WI38 (cell line): ENCODE results near the gene NHSL2.

Experiments used
- H3K4me3 ChIP-seq: 2 replicates; pipeline ENCODE4 v1.5.1; 2011; ENCODE audit warnings: low read depth, mild to moderate bottlenecking, control low read depth, low read length
- TF ChIP-seq, protein P1 (sequence below): IDR thresholded peaks from 2 replicates; pipeline ENCODE4 v1.5.1; 2012; ENCODE audit warnings: low read depth, mild to moderate bottlenecking, control low read depth, low read length

Gene NHSL2

DNA sequence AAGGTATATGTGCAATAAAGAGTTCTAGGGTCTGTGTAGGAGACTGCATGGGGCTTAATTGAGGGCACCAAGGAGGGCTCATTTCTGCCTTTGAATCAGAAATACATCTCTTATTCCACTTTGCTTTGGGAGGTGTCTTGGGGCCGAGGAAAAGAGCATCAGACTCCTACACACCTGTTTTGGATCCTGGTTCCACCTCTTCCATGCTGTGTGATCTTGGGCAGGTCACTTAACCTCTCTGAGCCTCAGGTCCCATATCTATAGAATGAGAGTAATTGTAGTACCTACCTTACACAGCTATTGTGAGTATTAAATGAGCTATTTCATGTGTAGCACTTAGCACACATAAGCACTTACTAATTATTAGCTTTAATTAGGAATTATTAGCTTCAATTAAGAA is 120.5 kb downstream of the NHSL2 start:
- TF ChIP-seq, protein P1, sequence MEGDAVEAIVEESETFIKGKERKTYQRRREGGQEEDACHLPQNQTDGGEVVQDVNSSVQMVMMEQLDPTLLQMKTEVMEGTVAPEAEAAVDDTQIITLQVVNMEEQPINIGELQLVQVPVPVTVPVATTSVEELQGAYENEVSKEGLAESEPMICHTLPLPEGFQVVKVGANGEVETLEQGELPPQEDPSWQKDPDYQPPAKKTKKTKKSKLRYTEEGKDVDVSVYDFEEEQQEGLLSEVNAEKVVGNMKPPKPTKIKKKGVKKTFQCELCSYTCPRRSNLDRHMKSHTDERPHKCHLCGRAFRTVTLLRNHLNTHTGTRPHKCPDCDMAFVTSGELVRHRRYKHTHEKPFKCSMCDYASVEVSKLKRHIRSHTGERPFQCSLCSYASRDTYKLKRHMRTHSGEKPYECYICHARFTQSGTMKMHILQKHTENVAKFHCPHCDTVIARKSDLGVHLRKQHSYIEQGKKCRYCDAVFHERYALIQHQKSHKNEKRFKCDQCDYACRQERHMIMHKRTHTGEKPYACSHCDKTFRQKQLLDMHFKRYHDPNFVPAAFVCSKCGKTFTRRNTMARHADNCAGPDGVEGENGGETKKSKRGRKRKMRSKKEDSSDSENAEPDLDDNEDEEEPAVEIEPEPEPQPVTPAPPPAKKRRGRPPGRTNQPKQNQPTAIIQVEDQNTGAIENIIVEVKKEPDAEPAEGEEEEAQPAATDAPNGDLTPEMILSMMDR, result no peak

DNA sequence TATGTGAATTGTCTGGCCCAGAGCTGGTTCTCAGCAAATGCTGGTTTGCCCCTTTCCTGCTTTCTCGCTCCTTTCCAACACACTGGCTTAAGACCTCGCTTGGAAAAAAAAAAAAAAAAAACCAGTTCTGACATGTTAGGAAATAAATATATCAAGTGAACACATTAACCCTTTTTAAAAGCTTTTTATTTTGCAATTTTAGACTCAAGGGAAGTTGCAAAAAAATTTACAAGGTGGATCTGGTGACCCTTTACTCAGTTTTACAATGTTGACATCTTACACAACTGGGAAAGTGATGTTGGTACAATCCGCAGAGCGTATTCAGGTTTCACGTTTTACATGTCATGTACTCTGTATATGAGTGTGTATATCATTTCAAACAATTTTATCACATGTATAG is 121.0 kb downstream of the NHSL2 start:
- H3K4me3 ChIP-seq, result no peak overlapping the region
- TF ChIP-seq, protein P1, result no peak

More for the DNA sequence above, 120.5 kb downstream of the NHSL2 start:
- H3K4me3 ChIP-seq, result no peak overlapping the region

DNA sequence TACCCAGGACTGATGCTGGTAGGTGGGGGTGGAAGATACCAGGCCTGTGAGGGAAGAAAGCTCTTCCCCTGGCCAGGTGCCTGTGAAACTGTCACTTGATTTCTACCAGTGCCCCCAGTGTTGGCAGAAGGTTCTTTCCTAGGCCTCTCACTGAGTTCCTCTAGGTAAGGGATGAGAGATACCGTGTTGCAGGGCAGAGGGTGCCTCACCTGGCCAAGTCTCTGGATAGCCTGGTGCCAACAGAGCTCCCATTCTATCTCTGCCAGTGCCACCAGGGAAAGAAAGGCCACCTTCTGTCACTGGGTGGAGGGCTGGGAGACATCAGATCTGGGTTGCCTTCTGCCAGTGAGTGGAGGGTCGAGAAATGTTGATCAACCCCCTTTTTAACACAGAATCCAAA is 127.0 kb downstream of the NHSL2 start:
- TF ChIP-seq, protein P1, result no peak

DNA sequence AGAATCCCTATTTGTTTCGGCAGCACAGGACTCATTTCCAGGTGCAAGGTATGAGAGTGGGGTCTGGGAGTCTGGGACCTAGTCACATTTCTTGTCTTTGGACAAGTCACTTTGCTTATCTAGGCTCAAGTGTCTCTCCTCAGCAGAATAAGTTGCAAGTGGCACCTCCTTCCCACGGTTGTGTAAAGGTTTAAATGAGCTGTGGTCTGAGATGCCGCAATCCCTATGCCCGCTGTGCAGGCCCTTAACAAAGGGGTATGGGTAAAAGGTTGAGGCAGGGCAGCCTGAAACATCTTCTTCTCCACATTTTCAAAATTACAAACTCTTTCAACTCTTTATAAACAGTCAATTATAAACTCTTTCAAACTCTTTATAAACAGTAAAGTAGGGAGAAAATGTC is 127.4 kb downstream of the NHSL2 start:
- TF ChIP-seq, protein P1, result no peak

More for the DNA sequence above, 127.0 kb downstream of the NHSL2 start:
- H3K4me3 ChIP-seq, result no peak overlapping the region

DNA sequence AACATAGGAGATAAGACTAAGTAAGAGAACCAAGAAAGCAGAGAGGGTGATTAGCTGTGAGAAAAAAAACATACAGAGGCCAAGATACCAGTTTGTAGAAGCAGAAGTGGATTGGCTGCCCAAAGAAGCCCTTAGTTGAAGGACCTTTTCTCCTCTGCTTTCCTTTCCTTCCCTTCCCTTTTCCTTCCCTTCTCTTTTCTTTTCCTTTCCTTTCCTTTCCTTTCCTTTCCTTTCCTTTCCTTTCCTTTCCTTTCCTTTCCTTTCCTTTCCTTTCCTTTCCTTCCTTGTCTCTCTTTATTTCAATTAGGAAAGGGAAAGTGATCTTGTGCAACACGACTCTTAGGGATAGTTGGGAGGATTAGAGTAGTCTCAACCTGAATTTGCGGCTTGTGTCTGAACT is 128.2 kb downstream of the NHSL2 start:
- H3K4me3 ChIP-seq, result no peak overlapping the region
- TF ChIP-seq, protein P1, result no peak

More for the DNA sequence above, 127.4 kb downstream of the NHSL2 start:
- no peak overlapping the region for H3K4me3 ChIP-seq

DNA sequence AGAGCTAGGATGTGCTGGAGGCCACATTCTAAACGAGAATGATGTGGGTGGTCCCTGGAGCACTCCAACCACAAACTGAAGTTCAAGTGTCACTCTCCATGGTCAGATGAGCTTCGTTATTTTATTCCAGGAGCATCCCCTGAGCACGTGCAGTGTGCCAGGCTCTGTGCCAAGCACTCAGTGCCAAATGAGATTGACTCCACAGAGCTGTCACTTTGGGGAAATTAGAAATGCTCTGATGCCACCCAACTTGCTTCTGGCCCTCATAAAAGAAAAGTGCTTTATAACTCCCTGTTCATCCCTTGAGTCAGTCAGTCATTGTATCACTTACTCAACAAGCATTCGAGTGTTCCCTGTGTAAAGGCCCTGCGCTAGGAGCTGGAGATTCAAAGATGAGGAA is 129.9 kb downstream of the NHSL2 start:
- no peak overlapping the region for H3K4me3 ChIP-seq

DNA sequence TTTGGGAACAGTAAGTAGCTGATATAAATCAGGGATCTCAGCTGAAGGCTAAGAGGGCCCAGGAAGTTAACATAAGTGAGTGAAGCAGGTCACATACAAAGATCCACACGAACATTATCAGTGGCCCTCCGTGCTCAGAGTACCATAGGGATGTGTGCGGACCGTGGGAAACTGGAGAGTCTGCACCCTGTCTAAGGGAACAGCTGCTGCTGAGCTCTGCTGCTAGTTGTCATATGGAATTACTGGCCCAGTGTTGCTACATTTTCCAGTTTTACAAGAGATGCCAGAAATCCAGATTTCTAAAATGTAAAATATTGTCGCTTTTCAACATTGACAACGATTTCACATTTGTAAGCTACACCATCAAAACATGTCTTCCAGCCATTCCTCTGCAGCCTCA is 130.5 kb downstream of the NHSL2 start:
- no peak overlapping the region for H3K4me3 ChIP-seq
- TF ChIP-seq, protein P1, result no peak

More for the DNA sequence above, 129.9 kb downstream of the NHSL2 start:
- TF ChIP-seq, protein P1, result no peak
